Stimulated activated CD8-positive, alpha-beta memory T cell treated with anti-CD3 and anti-CD28 coated beads, Interleukin-12 subunit alpha, Interleukin-12 subunit beta, amount 100 ng/mL, for 4 hours (primary cell): Measurements from ENCODE around the gene IFT43.

Experiments
- DNase-seq: peaks from one replicate; pipeline ENCODE4 v3.0.0-alpha.2; 2020; ENCODE audit warnings: low read depth

Gene IFT43

DNA sequence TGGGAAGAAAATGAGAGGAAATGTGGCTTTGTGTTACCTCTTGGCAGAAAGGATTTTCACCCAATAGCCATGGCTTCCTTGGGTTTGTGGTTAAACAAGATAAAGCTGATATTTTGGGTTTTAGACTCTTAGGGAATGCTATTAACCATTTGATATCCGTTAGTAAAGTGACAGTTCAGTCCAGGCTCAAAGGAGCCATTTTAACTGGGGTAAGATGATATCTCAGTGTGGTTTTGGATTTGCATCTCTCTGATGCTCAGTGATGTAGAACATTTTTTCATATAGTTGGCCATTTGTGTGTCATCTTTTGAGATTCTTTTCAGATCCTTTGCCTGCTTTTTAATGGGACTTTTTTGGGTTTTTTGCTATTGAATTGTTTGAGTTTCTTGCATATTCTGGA lies 30.1 kb downstream of the IFT43 start:
- DNase-seq: no peak

GRCh38 chr14:76019676-76020075 lies 34.1 kb downstream of the IFT43 start:
- no peak for DNase-seq

- no peak for DNase-seq
These were observed 37.4 kb downstream of the IFT43 start for GRCh38 chr14:76022991-76023390.

GRCh38 chr14:76023757-76024156 lies 38.2 kb downstream of the IFT43 start:
- no peak for DNase-seq

- no peak for DNase-seq
These were observed 38.8 kb downstream of the IFT43 start for GRCh38 chr14:76024211-76024907.

DNA sequence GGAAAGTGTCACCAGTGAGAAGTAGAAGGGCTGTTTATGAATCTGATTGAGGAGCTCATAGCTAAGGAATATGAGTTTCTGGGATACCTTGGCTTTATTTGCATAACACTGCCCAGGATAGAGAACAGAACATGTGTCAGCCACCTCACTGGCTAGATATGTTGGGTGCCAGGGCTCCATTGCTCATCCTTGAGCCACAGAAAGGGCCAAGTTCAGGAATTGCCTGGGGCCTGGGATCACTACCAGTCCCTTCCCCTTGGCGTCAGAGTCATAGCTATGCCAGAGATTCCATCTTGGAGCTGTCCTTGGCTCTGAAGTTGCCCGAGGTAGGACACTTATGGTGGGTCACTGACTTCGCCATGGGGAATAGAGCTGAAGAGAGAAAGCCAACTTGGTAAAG lies 49.0 kb downstream of the IFT43 start:
- no peak for DNase-seq

- no peak for DNase-seq
These were observed 55.1 kb downstream of the IFT43 start for GRCh38 chr14:76040704-76041103.

DNA sequence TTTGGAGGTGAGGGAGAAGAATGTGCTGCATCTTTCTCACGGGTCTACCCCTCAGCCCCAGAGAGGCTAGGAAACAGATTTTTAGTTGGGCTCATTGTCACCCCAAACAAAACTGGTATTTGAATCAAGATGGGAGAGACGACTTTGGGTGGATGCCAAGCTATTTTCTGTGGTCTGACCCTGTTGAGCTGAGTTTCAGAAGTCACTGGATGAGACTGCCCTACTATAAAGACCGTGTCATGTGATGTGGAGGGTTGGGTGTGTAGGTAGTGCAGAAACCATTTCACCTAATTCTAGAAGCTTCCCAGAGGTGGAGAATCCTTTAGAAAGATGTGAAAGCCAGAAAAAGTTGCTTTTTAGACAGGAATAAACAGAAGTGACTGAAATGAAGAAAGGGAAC lies 60.2 kb downstream of the IFT43 start:
- DNase-seq: no peak

GRCh38 chr14:76050250-76050649 lies 64.7 kb downstream of the IFT43 start:
- DNase-seq: no peak

GRCh38 chr14:76050797-76051392 lies 65.3 kb downstream of the IFT43 start:
- DNase-seq: no peak

GRCh38 chr14:76051717-76052465 lies 66.3 kb downstream of the IFT43 start:
- DNase-seq: no peak

DNA sequence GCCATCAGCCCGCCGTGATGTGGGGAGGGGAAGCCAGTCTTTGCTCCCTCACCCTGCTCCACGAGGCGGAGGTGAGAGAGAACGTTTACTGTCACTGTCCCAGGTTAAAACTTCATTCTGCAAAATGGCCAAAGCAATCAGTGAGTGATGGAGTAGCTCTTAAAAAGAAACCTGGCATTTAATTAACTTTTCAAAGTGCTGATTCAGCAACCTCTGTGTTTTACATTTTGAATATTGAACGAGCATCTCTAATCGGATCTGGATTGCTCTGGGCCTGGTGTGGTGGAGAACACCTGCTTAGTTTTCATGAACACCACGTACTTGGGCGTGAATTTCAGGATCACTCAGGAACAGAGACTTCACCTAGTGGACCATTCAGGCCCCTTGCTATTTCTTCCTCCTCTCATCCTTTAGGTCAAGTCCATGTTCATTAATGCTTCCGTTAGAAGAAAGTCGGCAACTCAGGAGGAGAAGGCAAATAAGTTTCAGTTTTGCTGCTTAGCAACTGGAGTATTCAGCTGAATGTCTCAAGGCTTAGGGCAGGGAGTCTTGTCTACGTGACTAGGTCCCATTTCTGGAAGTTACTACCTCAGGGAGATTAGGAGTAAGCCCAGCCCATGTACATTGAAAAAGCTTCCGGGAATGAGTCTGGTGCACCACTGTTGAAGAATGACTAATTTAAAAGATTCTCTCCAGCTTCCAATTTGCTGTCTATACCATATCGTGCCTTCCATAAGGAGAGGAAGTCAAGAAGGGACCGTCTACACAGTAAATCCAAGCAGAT lies 68.2 kb downstream of the IFT43 start:
- DNase-seq: no peak

GRCh38 chr14:76055330-76055729 lies 69.8 kb downstream of the IFT43 start:
- DNase-seq: no peak

DNA sequence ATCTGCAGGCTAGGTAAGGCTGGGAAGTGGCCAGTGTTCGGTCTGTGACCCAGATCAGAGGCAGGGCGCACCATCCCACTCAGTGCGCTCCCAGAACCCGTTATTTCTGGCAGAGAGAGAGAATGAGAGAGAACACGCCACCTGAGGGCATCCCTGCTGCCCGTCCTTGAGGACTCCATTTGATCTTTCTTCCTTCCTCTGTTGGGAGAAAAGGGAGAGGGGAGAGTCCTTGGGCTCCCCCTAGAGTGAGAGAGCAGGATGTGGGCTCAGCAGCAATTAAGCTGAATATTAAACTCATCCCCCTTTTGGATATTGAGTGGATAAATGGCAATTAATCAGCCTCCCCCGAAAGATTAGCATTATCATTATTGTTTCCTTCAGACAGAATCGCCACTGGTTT lies 70.6 kb downstream of the IFT43 start:
- DNase-seq: no peak

DNA sequence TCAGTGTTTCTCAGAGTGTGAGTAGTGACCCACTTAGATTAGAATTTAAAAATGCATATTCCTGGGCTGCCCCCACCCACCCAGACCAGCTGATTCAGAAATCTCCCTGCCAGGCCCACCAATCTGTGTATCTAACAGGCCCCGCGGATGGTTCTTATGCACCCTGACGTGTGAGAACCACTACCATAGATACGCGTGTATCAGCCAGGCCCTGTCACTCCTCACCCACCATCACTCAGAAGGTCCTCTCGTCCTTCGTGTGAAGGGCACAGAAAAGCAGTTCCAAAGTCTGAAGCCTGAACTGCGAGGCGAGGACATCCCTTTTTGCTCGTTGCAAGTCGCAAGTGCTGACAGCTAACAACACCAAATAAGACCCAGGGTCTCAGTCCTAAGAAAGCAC lies 72.4 kb downstream of the IFT43 start:
- no peak for DNase-seq

- DNase-seq: no peak
These were observed 77.8 kb downstream of the IFT43 start for GRCh38 chr14:76063327-76063726.

- no peak for DNase-seq
These were observed 80.0 kb downstream of the IFT43 start for GRCh38 chr14:76065519-76065918.

GRCh38 chr14:76067536-76067935 lies 82.0 kb downstream of the IFT43 start:
- DNase-seq: no peak

DNA sequence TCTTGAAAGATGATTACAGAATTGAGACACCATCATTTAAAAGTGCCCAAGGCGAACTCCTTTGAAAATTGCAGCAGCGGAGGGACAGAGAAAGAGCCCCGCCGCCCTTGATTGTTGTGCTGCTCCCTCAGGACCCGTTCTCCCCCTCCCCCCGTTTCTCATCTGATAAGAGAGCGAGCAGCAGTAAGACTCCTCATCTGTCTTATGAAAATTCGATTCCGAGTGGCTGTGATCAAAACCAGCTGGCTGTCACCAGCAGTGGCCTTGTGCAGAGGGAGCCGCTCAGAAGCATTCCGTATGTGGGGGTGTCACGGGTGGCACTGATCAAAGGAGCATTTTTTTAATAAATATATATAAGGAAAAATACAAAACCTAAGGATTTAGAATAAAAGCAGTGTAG lies 88.2 kb downstream of the IFT43 start:
- no peak for DNase-seq

DNA sequence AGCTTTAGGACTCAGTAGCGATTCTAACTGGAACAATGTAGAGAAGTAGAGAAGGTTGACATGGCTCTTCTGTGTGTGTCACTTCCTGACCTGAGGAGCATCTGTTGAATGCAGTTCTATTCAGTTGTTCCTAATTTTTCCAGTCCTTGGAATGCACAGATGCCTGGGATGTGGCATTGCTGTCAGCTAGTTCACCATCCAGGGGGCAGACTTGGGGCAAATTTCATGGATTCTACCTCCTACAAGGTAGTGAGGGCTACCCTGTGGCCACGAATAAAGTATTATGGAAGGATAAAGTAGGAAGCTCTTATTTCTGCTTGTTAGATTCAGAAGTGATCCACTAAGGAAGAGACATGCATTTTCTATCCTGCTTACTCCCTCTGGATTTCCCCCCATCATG lies 91.8 kb downstream of the IFT43 start:
- no peak for DNase-seq

- no peak for DNase-seq
These were observed 92.9 kb downstream of the IFT43 start for GRCh38 chr14:76078501-76078900.

- DNase-seq: no peak
These were observed 94.5 kb downstream of the IFT43 start for GRCh38 chr14:76080025-76080424.

DNA sequence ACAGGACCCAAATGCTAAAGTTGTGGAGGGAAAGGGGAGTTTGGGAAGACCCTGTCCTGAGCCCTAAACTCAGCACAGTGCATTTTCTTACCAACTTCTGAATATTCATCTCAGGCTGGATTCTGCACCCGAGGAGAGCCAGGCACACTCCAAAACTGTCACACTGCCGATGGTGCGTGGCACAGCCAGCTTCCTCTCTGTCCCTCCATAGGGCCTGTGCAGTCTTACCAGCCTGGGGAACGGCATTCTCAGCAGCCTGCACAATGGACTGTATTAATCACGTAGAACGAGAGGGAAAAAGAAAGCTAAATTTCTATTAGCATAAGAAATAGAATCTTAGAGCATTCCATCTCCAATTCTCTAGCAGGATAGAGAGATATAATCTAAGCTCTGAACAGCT lies 94.9 kb downstream of the IFT43 start:
- DNase-seq: no peak
